H9 (cell line): ENCODE data around the gene SRGAP1. TPM values are rescaled to one million over a fixed set of nuclear protein-coding genes. Genes with fewer than 3 reads are reported as not detected.

Experiments
- DNase-seq: peaks from one replicate; pipeline ENCODE4 v3.0.0-alpha.2; 2017
- H2AFZ ChIP-seq: one replicate; pipeline ENCODE4 v1.6.1; 2013; ENCODE audit warnings: mild to moderate bottlenecking, low read length, control low read depth, moderate library complexity
- H2AK5ac ChIP-seq: 2 replicates; pipeline ENCODE4 v1.6.1; 2013; ENCODE audit warnings: low read length, control low read depth, mixed read lengths; ENCODE audit not compliant: insufficient read length
- H2BK120ac ChIP-seq: one replicate; pipeline ENCODE4 v1.6.1; 2013; ENCODE audit warnings: low read depth, mild to moderate bottlenecking, low read length, control low read depth, inconsistent platforms; ENCODE audit not compliant: poor library complexity, severe bottlenecking
- H2BK12ac ChIP-seq: 2 replicates; pipeline ENCODE4 v1.6.1; 2013; ENCODE audit warnings: low read length, control low read depth, mixed read lengths, low read depth; ENCODE audit not compliant: insufficient read length
- H2BK15ac ChIP-seq: 2 replicates; pipeline ENCODE4 v1.6.1; 2013; ENCODE audit warnings: low read depth, low read length, control low read depth
- H2BK20ac ChIP-seq: one replicate; pipeline ENCODE4 v1.6.1; 2013; ENCODE audit warnings: low read depth, mild to moderate bottlenecking, low read length, control low read depth, inconsistent platforms; ENCODE audit not compliant: poor library complexity, severe bottlenecking
- H2BK5ac ChIP-seq: 2 replicates; pipeline ENCODE4 v1.6.1; 2013; ENCODE audit warnings: low read length, control low read depth, mixed read lengths; ENCODE audit not compliant: insufficient read length
- H3K14ac ChIP-seq: 2 replicates; pipeline ENCODE4 v1.6.1; 2013; ENCODE audit warnings: low read length, control low read depth; ENCODE audit not compliant: insufficient read depth
- H3K18ac ChIP-seq: 2 replicates; pipeline ENCODE4 v1.6.1; 2013; ENCODE audit warnings: low read depth, mild to moderate bottlenecking, mixed read lengths, low read length, control low read depth; ENCODE audit not compliant: insufficient read length
- H3K23ac ChIP-seq: 2 replicates; pipeline ENCODE4 v1.6.1; 2013; ENCODE audit warnings: low read length, control low read depth, mixed read lengths, low read depth; ENCODE audit not compliant: insufficient read length
- H3K23me2 ChIP-seq: 2 replicates; pipeline ENCODE4 v1.6.1; 2013; ENCODE audit warnings: low read depth, mild to moderate bottlenecking, mixed read lengths, low read length, control low read depth; ENCODE audit not compliant: insufficient read length, poor library complexity, severe bottlenecking
- H3K27ac ChIP-seq: 2 replicates; pipeline ENCODE4 v1.5.1; 2013; ENCODE audit warnings: low read length, control low read depth, mixed read lengths, low read depth; ENCODE audit not compliant: insufficient read length
- H3K27me3 ChIP-seq: 2 replicates; pipeline ENCODE4 v1.6.1; 2013; ENCODE audit warnings: low read length, control low read depth, inconsistent platforms; ENCODE audit not compliant: insufficient read depth
- H3K4ac ChIP-seq: 2 replicates; pipeline ENCODE4 v1.6.1; 2013; ENCODE audit warnings: low read depth, mild to moderate bottlenecking, control low read depth, inconsistent platforms, low read length, moderate library complexity
- H3K4me1 ChIP-seq: 2 replicates; pipeline ENCODE4 v1.6.1; 2013; ENCODE audit warnings: low read length, control low read depth, inconsistent platforms; ENCODE audit not compliant: insufficient read depth
- H3K4me2 ChIP-seq: 2 replicates; pipeline ENCODE4 v1.6.1; 2013; ENCODE audit warnings: low read length, control low read depth, mixed read lengths; ENCODE audit not compliant: insufficient read length, insufficient read depth
- H3K56ac ChIP-seq: 2 replicates; pipeline ENCODE4 v1.6.1; 2013; ENCODE audit warnings: low read depth, mild to moderate bottlenecking, mixed read lengths, low read length, control low read depth; ENCODE audit not compliant: insufficient read length
- H3K79me1 ChIP-seq: 2 replicates; pipeline ENCODE4 v1.6.1; 2013; ENCODE audit warnings: low read depth, mild to moderate bottlenecking, moderate library complexity, low read length, control low read depth, inconsistent platforms; ENCODE audit not compliant: insufficient read depth, poor library complexity, severe bottlenecking
- H3K79me2 ChIP-seq: 2 replicates; pipeline ENCODE4 v1.6.1; 2013; ENCODE audit warnings: low read length, control low read depth, inconsistent platforms; ENCODE audit not compliant: insufficient read depth
- H3K9ac ChIP-seq: 2 replicates; pipeline ENCODE4 v1.6.1; 2013; ENCODE audit warnings: low read length, control low read depth, mixed read lengths; ENCODE audit not compliant: insufficient read length; ENCODE audit errors: extremely low read depth
- H3K9me3 ChIP-seq: one replicate; pipeline ENCODE4 v1.6.1; 2013; ENCODE audit warnings: low read depth, low read length, inconsistent platforms; ENCODE audit not compliant: control insufficient read depth
- H3T11ph ChIP-seq: one replicate; pipeline ENCODE4 v1.6.1; 2013; ENCODE audit warnings: mild to moderate bottlenecking, low read length, control low read depth, inconsistent platforms
- H4K20me1 ChIP-seq: one replicate; pipeline ENCODE4 v1.6.1; 2013; ENCODE audit not compliant: control insufficient read depth, insufficient read length, insufficient read depth
- H4K5ac ChIP-seq: 2 replicates; pipeline ENCODE4 v1.6.1; 2013; ENCODE audit warnings: low read depth, mild to moderate bottlenecking, mixed read lengths, low read length, control low read depth; ENCODE audit not compliant: insufficient read length
- H4K8ac ChIP-seq: replicated peaks from 2 replicates; pipeline ENCODE4 v1.6.1; 2013; ENCODE audit warnings: low read length, control low read depth, mixed read lengths, low read depth; ENCODE audit not compliant: insufficient read length
- H4K91ac ChIP-seq: 2 replicates; pipeline ENCODE4 v1.6.1; 2013; ENCODE audit warnings: low read depth, mild to moderate bottlenecking, moderate library complexity, mixed read lengths, low read length, control low read depth; ENCODE audit not compliant: insufficient read length
- H3K27ac Mint-ChIP-seq, 3 experiments: 2 replicates in 2 of 3; 3 replicates in 1 of 3; pipeline ENCODE4 v1.8.0; 2020 to 2021; ENCODE audit warnings: mixed read lengths in 3 of 3, mild to moderate bottlenecking in 1 of 3, moderate library complexity in 1 of 3
- H3K27me3 Mint-ChIP-seq: 2 replicates; pipeline ENCODE4 v1.8.0; 2021; ENCODE audit warnings: low read depth, mild to moderate bottlenecking, moderate library complexity, mixed read lengths
- H3K36me3 Mint-ChIP-seq, 3 experiments: 2 replicates in 2 of 3; 3 replicates in 1 of 3; pipeline ENCODE4 v1.8.0; 2020 to 2021; ENCODE audit warnings: low read depth in 3 of 3, mixed read lengths in 3 of 3; ENCODE audit not compliant: insufficient read depth in 1 of 3
- H3K4me1 Mint-ChIP-seq, 2 experiments: 2 replicates each; pipeline ENCODE4 v1.8.0; 2020; ENCODE audit warnings: mixed read lengths in 2 of 2
- H3K4me3 Mint-ChIP-seq, 2 experiments: 2 replicates in 1 of 2; 3 replicates in 1 of 2; pipeline ENCODE4 v1.8.0; 2020 to 2021; ENCODE audit warnings: mild to moderate bottlenecking in 2 of 2, mixed read lengths in 2 of 2, moderate library complexity in 1 of 2
- H3K9me3 Mint-ChIP-seq, 2 experiments: 2 replicates in 1 of 2; 3 replicates in 1 of 2; pipeline ENCODE4 v1.8.0; 2020; ENCODE audit warnings: mild to moderate bottlenecking in 2 of 2, mixed read lengths in 2 of 2, moderate library complexity in 1 of 2
- WGBS: extraction: QIAGEN DNeasy Blood & Tissue Kit; methylation state at CpG from one replicate; pipeline ENCODE4 v1.1.7; 2013; ENCODE audit warnings: missing lambda C conversion rate, low lambda C conversion rate, mixed read lengths; ENCODE audit not compliant: insufficient read length; ENCODE audit errors: extremely low coverage; 5-methylcytosine and 5-hydroxymethylcytosine counted together
- total RNA-seq: library from RNA; stranded (reverse); gene quantifications from 2 replicates; pipeline ENCODE4 v1.2.1, GENCODE V29; 2021
- TF ChIP-seq, protein P1 (sequence below): fragments of 200-600 bp; sonication (generic); conservative IDR thresholded peaks from 3 replicates; pipeline ENCODE4 v1.8.0; 2021; ENCODE audit warnings: antibody characterized with exemption, mild to moderate bottlenecking

SRGAP1 gene
- total RNA-seq, 1 experiment from 2014 or later, result 4.8 TPM

- no peaks in the 10 kb centered on the region for H3K79me1 ChIP-seq
- no peak overlapping the region for H2BK120ac ChIP-seq
- H3K4ac ChIP-seq, result no peak overlapping the region
- Mint-ChIP-seq H3K4me3 (no peak overlapping the region), H3K27me3 (no peaks in the 10 kb centered on the region; the same call in 1 of the 2 replicates), H3K4me1 (peaks cover 26 to 27% of the 10 kb centered on the region in 2 experiments), H3K27ac (no peak overlapping the region; a peak in 1 of 7 replicates), H3K36me3 (no peaks in the 10 kb centered on the region), H3K9me3 (0 out of 5 replicates have a peak, but pooled peaks cover 0 to 2% of the 10 kb centered on the region in 2 experiments)
- H3K18ac ChIP-seq, result no peak overlapping the region
- no peaks in the 10 kb centered on the region for H4K20me1 ChIP-seq
- H4K91ac ChIP-seq, result no peak overlapping the region
- H2AFZ ChIP-seq, result no peak overlapping the region
- 100% methylated on average over 1 of the region's 1 CpG for WGBS
- no peak overlapping the region for H3K27ac ChIP-seq
- H4K8ac ChIP-seq, result no peak overlapping the region
- no peak overlapping the region for H3K56ac ChIP-seq
- H2BK15ac ChIP-seq, result no peak overlapping the region
- no peaks in the 10 kb centered on the region for H3K9me3 ChIP-seq
- no peaks in the 10 kb centered on the region; the same call in 1 of the 2 replicates for H3K4me1 ChIP-seq
- no peak overlapping the region for H2BK5ac ChIP-seq
- no peak overlapping the region for H2AK5ac ChIP-seq
- H2BK20ac ChIP-seq, result no peak overlapping the region
- H3T11ph ChIP-seq, result no peak overlapping the region
- H3K79me2 ChIP-seq, result no peaks in the 10 kb centered on the region
- no peak overlapping the region for H4K5ac ChIP-seq
- H3K9ac ChIP-seq, result no peak overlapping the region
- no peaks in the 10 kb centered on the region for H3K23me2 ChIP-seq
- H3K23ac ChIP-seq, result no peak overlapping the region
- no peak overlapping the region for H3K4me2 ChIP-seq
- H3K14ac ChIP-seq, result no peak overlapping the region
- no peak overlapping the region for H2BK12ac ChIP-seq
- no peak for DNase-seq
- no peaks in the 10 kb centered on the region for H3K27me3 ChIP-seq
- TF ChIP-seq, protein P1, sequence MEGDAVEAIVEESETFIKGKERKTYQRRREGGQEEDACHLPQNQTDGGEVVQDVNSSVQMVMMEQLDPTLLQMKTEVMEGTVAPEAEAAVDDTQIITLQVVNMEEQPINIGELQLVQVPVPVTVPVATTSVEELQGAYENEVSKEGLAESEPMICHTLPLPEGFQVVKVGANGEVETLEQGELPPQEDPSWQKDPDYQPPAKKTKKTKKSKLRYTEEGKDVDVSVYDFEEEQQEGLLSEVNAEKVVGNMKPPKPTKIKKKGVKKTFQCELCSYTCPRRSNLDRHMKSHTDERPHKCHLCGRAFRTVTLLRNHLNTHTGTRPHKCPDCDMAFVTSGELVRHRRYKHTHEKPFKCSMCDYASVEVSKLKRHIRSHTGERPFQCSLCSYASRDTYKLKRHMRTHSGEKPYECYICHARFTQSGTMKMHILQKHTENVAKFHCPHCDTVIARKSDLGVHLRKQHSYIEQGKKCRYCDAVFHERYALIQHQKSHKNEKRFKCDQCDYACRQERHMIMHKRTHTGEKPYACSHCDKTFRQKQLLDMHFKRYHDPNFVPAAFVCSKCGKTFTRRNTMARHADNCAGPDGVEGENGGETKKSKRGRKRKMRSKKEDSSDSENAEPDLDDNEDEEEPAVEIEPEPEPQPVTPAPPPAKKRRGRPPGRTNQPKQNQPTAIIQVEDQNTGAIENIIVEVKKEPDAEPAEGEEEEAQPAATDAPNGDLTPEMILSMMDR, result no peak
Observed at GRCh38 chr12:64172143-64172970, 327.9 kb downstream of the SRGAP1 start.
